Aorta (tissue), 5 donors: ENCODE measurements around the gene NCKAP5. TPM values are rescaled to one million over a fixed set of nuclear protein-coding genes. Genes with fewer than 3 reads are reported as not detected.
"Not testable (repeated sequence)": the region's sequence is repeated elsewhere in the genome, so short reads cannot be mapped to it uniquely, and the experiment has no call there.

Source experiments
- ATAC-seq: fragments of 200-7000 bp; cut with Tn5 transposase; one replicate; pipeline ENCODE4 v1.9.1; 2022; ENCODE audit warnings: moderate library complexity; ENCODE audit not compliant: low FRiP score
- DNase-seq, 2 donors: peaks; one replicate each; pipeline ENCODE4 v3.0.0-alpha.2; 2020
- H3K27ac ChIP-seq, 2 donors: one replicate each; pipeline ENCODE4 v1.5.1; 2013; ENCODE audit warnings: low read length in 2 of 2, mild to moderate bottlenecking in 2 of 2, moderate library complexity in 2 of 2, control low read depth in 1 of 2, inconsistent platforms in 1 of 2, low read depth in 1 of 2
- H3K27me3 ChIP-seq, 2 donors: one replicate each; pipeline ENCODE4 v1.6.1; 2013; ENCODE audit warnings: control low read depth in 1 of 2, low read length in 1 of 2, mild to moderate bottlenecking in 1 of 2, moderate library complexity in 1 of 2; ENCODE audit not compliant: insufficient read depth in 2 of 2, control insufficient read depth in 1 of 2
- H3K36me3 ChIP-seq, 2 donors: one replicate each; pipeline ENCODE4 v1.6.1; 2013; ENCODE audit warnings: control low read depth in 1 of 2, low read length in 1 of 2, mild to moderate bottlenecking in 1 of 2; ENCODE audit not compliant: insufficient read depth in 2 of 2, control insufficient read depth in 1 of 2
- H3K4me1 ChIP-seq, 2 donors: one replicate each; pipeline ENCODE4 v1.6.1; 2013; ENCODE audit warnings: low read length in 2 of 2, control low read depth in 1 of 2, mild to moderate bottlenecking in 1 of 2, moderate library complexity in 1 of 2; ENCODE audit not compliant: insufficient read depth in 2 of 2, control insufficient read depth in 1 of 2
- H3K4me3 ChIP-seq, 2 donors: one replicate each; pipeline ENCODE4 v1.5.1; 2013; ENCODE audit warnings: low read length in 2 of 2, control low read depth in 1 of 2, mild to moderate bottlenecking in 1 of 2
- H3K9me3 ChIP-seq: one replicate; pipeline ENCODE4 v1.6.1; 2013; ENCODE audit warnings: mild to moderate bottlenecking, low read length; ENCODE audit not compliant: control insufficient read depth
- WGBS, 2 donors: extraction: QIAGEN DNeasy Blood & Tissue Kit; methylation state at CpG; one replicate each; pipeline ENCODE4 v1.1.7; 2013; 5-methylcytosine and 5-hydroxymethylcytosine counted together
- intact Hi-C, 2 donors: fragments of 100-400 bp; cut with DNase I; formaldehyde crosslinking; loops; one replicate each; pipeline versions ENCODE4 v1.14.2 to v1.15.0; 2022
- polyA plus RNA-seq, 2 donors: library from polyadenylated mRNA; stranded (reverse); fragments of 200-250 nt; gene quantifications; one replicate each; pipeline ENCODE4 v1.2.3, GENCODE V29; 2013
- total RNA-seq, 2 donors: library from RNA; stranded (reverse); fragmentation: NEBNext Ultra II Directional; extraction: Animal tissue kit (Norgen Biotek cat#: 25700); gene quantifications; one replicate each; pipeline ENCODE4 v1.2.1, GENCODE V29; 2021
- donor health status: healthy with polysubstance abuse.
- donor health status: Bipolar disorder and iron deficiency.
- donor health status: DM: no; HTN: no; CAD: no.
- donor health status: DM: no; HTN: no; CAD: no.
- donor health status: DM: yes; HTN: yes; CAD: no.

NCKAP5 gene
- total and polyA plus RNA-seq, 4 donors, result 0.75 to 7.5 (median 2.4) TPM; not detected in 1

DNA sequence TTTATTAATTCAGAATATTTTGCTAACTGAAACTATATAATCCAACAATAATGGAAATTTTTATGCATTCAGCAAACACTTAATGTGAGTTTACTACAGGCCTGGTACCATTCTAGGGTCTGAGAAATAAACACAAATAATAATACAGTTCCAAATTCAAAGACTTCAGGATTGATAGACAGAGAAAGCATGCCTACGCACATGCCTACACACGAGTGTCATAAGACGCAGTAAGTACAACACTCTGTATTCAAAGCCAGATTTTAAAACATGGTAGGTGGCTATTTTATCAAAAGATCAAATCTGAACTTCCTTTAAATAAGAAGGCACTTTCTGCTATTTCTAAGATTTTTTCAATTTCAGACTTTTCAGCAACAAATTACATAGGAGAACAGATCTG lies 346.9 kb downstream of the NCKAP5 start:
- intact Hi-C loops, result no loop called here
- ATAC-seq, result no peak

DNA sequence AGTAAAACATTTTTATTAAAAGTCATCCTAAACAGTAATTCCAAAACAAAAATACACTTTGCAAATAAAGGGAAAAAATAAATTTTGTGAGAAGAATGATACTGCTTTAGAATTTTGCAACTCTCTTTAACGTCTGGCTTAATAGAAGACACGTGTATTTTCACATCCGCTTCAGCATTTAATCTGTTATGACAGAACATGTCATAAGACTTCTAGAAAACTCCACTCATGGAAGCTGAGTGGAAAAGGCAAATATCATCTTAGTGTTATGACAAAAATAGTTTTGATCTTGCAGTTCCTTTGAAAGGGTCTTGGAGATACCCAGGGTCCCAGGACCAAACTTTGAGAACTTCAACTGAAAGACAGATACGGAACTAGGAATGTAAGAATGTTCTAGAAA lies 350.1 kb downstream of the NCKAP5 start:
- H3K36me3 ChIP-seq, result no peaks in the 10 kb centered on the region
- H3K27me3 ChIP-seq, result no peaks in the 10 kb centered on the region
- H3K27ac ChIP-seq, result no peak overlapping the region
- intact Hi-C loops, result no loop called here
- no peak overlapping the region for H3K4me3 ChIP-seq
- DNase-seq (no peak), ATAC-seq (no peak)
- H3K9me3 ChIP-seq, result no peaks in the 10 kb centered on the region
- no peaks in the 10 kb centered on the region for H3K4me1 ChIP-seq
- 64 to 79% methylated on average over 4 of the region's 4 CpGs for WGBS, 2 donors

More for the DNA sequence above, 346.9 kb downstream of the NCKAP5 start:
- H3K27ac ChIP-seq, result no peak overlapping the region
- H3K4me1 ChIP-seq, result no peaks in the 10 kb centered on the region
- no peaks in the 10 kb centered on the region for H3K9me3 ChIP-seq
- H3K36me3 ChIP-seq, result no peaks in the 10 kb centered on the region
- no peaks in the 10 kb centered on the region for H3K27me3 ChIP-seq
- H3K4me3 ChIP-seq, result no peak overlapping the region
- 93 to 94% methylated on average over 3 of the region's 3 CpGs for WGBS, 2 donors
- no peak for DNase-seq

- ATAC-seq, result no peak
- Histone ChIP-seq H3K27ac (no peak overlapping the region), H3K27me3 (no peaks in the 10 kb centered on the region), H3K9me3 (no peaks in the 10 kb centered on the region), H3K4me1 (no peaks in the 10 kb centered on the region), H3K4me3 (no peak overlapping the region), H3K36me3 (no peaks in the 10 kb centered on the region)
- DNase-seq, result no peak
- intact Hi-C loops, result no loop called here
These were observed 352.8 kb downstream of the NCKAP5 start for GRCh38 chr2:133215477-133215876.

DNA sequence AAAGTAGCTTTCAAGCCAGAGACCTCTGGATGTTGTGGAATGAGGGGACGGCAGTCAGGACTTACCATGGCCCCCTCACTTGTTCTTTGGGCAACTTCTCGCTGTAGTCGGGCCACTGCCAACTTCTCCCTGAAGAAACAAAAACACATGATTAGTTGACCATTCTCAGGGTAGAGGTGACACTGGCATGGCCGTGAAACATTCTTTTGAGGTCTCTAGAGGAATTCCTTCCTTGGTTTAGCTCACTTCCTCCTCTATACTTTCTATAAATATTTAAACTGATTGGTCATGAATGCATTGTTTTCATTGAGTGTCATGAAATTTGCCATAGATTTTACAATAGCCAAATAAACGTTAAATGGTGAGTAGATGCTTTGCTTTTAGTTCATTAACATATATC lies 354.6 kb downstream of the NCKAP5 start:
- H3K36me3 ChIP-seq, result no peaks in the 10 kb centered on the region
- intact Hi-C loops, result no loop called here
- no peaks in the 10 kb centered on the region for H3K27me3 ChIP-seq
- no peak for DNase-seq
- H3K9me3 ChIP-seq, result no peaks in the 10 kb centered on the region
- H3K27ac ChIP-seq, result no peak overlapping the region
- H3K4me1 ChIP-seq, result no peaks in the 10 kb centered on the region
- no peak overlapping the region for H3K4me3 ChIP-seq
- no peak for ATAC-seq
- WGBS, 2 donors, result 2 to 6% methylated on average over 5 of the region's 5 CpGs

GRCh38 chr2:133209325-133209724 lies 358.9 kb downstream of the NCKAP5 start:
- Histone ChIP-seq H3K9me3 (no peaks in the 10 kb centered on the region), H3K27ac (no peak overlapping the region), H3K27me3 (no peaks in the 10 kb centered on the region), H3K4me1 (no peaks in the 10 kb centered on the region), H3K36me3 (no peaks in the 10 kb centered on the region), H3K4me3 (no peak overlapping the region)
- ATAC-seq (no peak), DNase-seq (no peak)
- WGBS, 2 donors, result 97 to 100% methylated on average over 2 of the region's 2 CpGs
- intact Hi-C loops, result no loop called here

DNA sequence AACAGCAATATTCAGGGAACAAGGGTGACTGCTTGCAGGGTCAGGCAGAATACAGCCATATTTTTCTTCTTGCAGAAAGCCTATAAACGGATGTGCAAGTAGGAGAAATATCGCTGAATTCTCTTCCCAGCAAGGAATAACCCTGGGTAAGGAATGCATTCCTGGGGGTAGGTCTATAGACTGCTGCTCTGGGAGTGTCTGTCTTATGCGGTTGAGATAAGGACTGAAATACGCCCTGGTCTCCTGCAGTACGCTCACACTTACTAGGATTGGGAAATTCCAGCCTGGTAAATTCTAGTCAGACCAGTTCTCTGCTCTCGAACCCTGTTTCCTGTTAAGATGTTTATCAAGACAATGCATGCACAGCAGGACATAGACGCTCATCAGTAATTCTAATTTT lies 361.6 kb downstream of the NCKAP5 start:
- H3K9me3 ChIP-seq, H3K27me3 ChIP-seq, H3K27ac ChIP-seq, H3K36me3 ChIP-seq, ATAC-seq, DNase-seq, intact Hi-C loops, H3K4me1 ChIP-seq, H3K4me3 ChIP-seq: not testable (repeated sequence)
- WGBS, 2 donors, result 93 to 95% methylated on average over 7 of the region's 7 CpGs

- H3K4me1 ChIP-seq, result no peaks in the 10 kb centered on the region
- ATAC-seq, result no peak
- H3K27me3 ChIP-seq, result no peaks in the 10 kb centered on the region
- H3K36me3 ChIP-seq, result no peaks in the 10 kb centered on the region
- no peak overlapping the region for H3K27ac ChIP-seq
- H3K9me3 ChIP-seq, result no peaks in the 10 kb centered on the region
- 61 to 68% methylated on average over 4 of the region's 4 CpGs for WGBS, 2 donors
- H3K4me3 ChIP-seq, result no peak overlapping the region
- intact Hi-C loops, result no loop called here
- DNase-seq, result no peak
These were observed 363.8 kb downstream of the NCKAP5 start for GRCh38 chr2:133204421-133204820.

GRCh38 chr2:133200684-133201421 lies 367.4 kb downstream of the NCKAP5 start:
- DNase-seq (no peak), ATAC-seq (no peak)
- intact Hi-C loops, result no loop called here
- 58 to 60% methylated on average over 8 of the region's 8 CpGs for WGBS, 2 donors
- H3K27me3 ChIP-seq, result no peaks in the 10 kb centered on the region
- no peaks in the 10 kb centered on the region for H3K36me3 ChIP-seq
- H3K4me3 ChIP-seq, result no peak overlapping the region
- H3K9me3 ChIP-seq, result no peaks in the 10 kb centered on the region
- H3K4me1 ChIP-seq, result no peaks in the 10 kb centered on the region
- no peak overlapping the region for H3K27ac ChIP-seq

- DNase-seq (no peak), ATAC-seq (no peak)
- H3K4me1 ChIP-seq, result no peaks in the 10 kb centered on the region
- no peaks in the 10 kb centered on the region for H3K27me3 ChIP-seq
- H3K4me3 ChIP-seq, result no peak overlapping the region
- intact Hi-C loops, result no loop called here
- no peaks in the 10 kb centered on the region for H3K36me3 ChIP-seq
- 42% methylated on average over 1 of the region's 1 CpG for WGBS, 2 donors
- no peak overlapping the region for H3K27ac ChIP-seq
- no peaks in the 10 kb centered on the region for H3K9me3 ChIP-seq
These were observed 369.6 kb downstream of the NCKAP5 start for GRCh38 chr2:133198678-133199077.
